Measurements from ENCODE around the gene UBR3. TPM values are rescaled to one million over a fixed set of nuclear protein-coding genes. Genes with fewer than 3 reads are reported as not detected.

UBR3 gene
- total RNA-seq, 1 experiment from 2014 or later: 21.9 TPM

DNA sequence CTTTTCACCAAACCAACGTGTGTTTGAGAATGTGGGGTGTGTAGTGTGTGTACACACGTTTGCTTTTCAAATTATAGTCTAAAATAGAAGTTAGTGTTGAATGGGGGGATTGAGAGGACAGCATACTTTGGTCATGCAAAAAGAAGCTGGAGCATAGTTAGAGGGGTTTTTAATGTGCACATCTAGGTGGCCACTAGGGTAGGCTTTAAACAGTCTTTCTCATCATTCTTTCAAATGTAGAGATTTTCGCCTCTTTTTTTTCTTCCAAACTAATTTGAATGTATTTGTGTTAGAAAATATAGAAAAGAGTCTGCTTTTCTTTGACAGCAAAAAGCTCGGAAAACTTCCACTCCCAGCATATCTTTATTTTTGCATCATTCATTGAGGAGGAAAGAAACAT lies 185.5 kb downstream of the UBR3 start:
- no CpG with 5 or more reads among the region's 4 CpGs for WGBS (ENCODE audit: extremely low coverage, insufficient read length, low lambda C conversion rate)
- no peak overlapping the region for H3K23ac ChIP-seq (ENCODE audit: insufficient read length, low read depth, low read length)
- H3T11ph ChIP-seq (ENCODE audit: low read length): no peak overlapping the region
- Mint-ChIP-seq H3K36me3 (ENCODE audit: insufficient read depth in 1 of 3, low read depth in 3 of 3) (peaks cover 0 to 11% (median 0%) of the 10 kb centered on the region in 3 experiments; a peak in 3 of 7 replicates), H3K4me3 (no peak overlapping the region), H3K27me3 (ENCODE audit: low read depth) (no peaks in the 10 kb centered on the region), H3K27ac (peak overlapping the region in 1 of 3 experiments; percentile 52; a peak in 2 of 7 replicates), H3K4me1 (peaks cover 5 to 7% of the 10 kb centered on the region in 2 experiments), H3K9me3 (no peaks in the 10 kb centered on the region)
- no peaks in the 10 kb centered on the region for H3K79me1 ChIP-seq (ENCODE audit: insufficient read depth, low read depth, low read length, poor library complexity, severe bottlenecking)
- H3K79me2 ChIP-seq (ENCODE audit: insufficient read depth, low read length): no peaks in the 10 kb centered on the region
- H3K27me3 ChIP-seq (ENCODE audit: insufficient read depth, low read length): no peaks in the 10 kb centered on the region
- no peak overlapping the region for H4K5ac ChIP-seq (ENCODE audit: insufficient read length, low read depth, low read length)
- DNase-seq: no peak
- H3K27ac ChIP-seq (ENCODE audit: insufficient read length, low read depth, low read length): no peak overlapping the region
- H3K9me3 ChIP-seq (ENCODE audit: control insufficient read depth, low read depth, low read length): no peaks in the 10 kb centered on the region
- no peak overlapping the region for H2AFZ ChIP-seq (ENCODE audit: low read length)
- H2BK15ac ChIP-seq (ENCODE audit: low read depth, low read length): no peak overlapping the region
- no peak overlapping the region for H4K8ac ChIP-seq (replicated peaks; ENCODE audit: insufficient read length, low read depth, low read length)
- no peak overlapping the region for H3K56ac ChIP-seq (ENCODE audit: insufficient read length, low read depth, low read length)
- no peak overlapping the region for H3K14ac ChIP-seq (ENCODE audit: insufficient read depth, low read length)
- no peak overlapping the region for H2BK12ac ChIP-seq (ENCODE audit: insufficient read length, low read depth, low read length)
- H3K4me2 ChIP-seq (ENCODE audit: insufficient read depth, insufficient read length, low read length): no peak overlapping the region
- no peak overlapping the region for H3K9ac ChIP-seq (ENCODE audit: extremely low read depth, insufficient read length, low read length)
- TF ChIP-seq CTCF (conservative IDR thresholded peaks at IDR 0.05): peak; percentile 28; the same call in 1 of the 3 replicates
- H3K23me2 ChIP-seq (ENCODE audit: insufficient read length, low read depth, low read length, poor library complexity, severe bottlenecking): no peaks in the 10 kb centered on the region
- H2BK120ac ChIP-seq (ENCODE audit: low read depth, low read length, poor library complexity, severe bottlenecking): no peak overlapping the region
- H3K4me1 ChIP-seq (ENCODE audit: insufficient read depth, low read length): no peaks in the 10 kb centered on the region
- no peak overlapping the region for H2BK20ac ChIP-seq (ENCODE audit: low read depth, low read length, poor library complexity, severe bottlenecking)
- H4K91ac ChIP-seq (ENCODE audit: insufficient read length, low read depth, low read length): no peak overlapping the region
- H2BK5ac ChIP-seq (ENCODE audit: insufficient read length, low read length): no peak overlapping the region
- H4K20me1 ChIP-seq (ENCODE audit: control insufficient read depth, insufficient read depth, insufficient read length): no peaks in the 10 kb centered on the region
- no peak overlapping the region for H3K18ac ChIP-seq (ENCODE audit: insufficient read length, low read depth, low read length)
- H3K4ac ChIP-seq (ENCODE audit: low read depth, low read length): no peak overlapping the region
- no peak overlapping the region for H2AK5ac ChIP-seq (ENCODE audit: insufficient read length, low read length)

All from H9 (cell line).